AML-193 (cell line): ENCODE data around the gene EMP2.

ENCODE experiments used
- DNase-seq, 2 experiments: peaks; one replicate each; lab custom pipeline; 2025; lab: John Stamatoyannopoulos, UW

EMP2 gene

GRCh38 chr16:10485698-10486382 is 94.6 kb downstream of the EMP2 start:
- no peak for DNase-seq

GRCh38 chr16:10485159-10485558 is 95.2 kb downstream of the EMP2 start:
- DNase-seq = no peak

DNA sequence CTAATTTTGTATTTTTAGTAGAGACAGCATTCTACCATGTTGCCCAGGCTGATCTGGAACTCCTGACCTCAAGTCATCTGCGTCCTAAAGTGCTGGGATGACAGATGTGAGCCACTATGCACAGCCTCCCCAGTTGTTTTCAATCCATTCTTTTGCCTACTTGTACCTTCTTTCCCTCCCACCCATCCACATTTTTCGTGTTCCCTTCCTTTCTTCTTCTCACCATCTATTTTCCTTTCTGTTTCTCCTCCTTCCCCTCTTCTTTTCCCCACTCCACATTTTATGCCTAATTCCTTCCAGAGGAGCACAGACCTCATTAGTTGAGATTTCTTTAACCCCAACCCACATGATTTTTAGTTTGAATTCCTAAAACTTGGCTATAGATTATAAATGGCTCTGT is 100.2 kb downstream of the EMP2 start:
- DNase-seq = no peak
